ENCODE results near the gene GNPTAB.
"Not testable (repeated sequence)": the region's sequence is repeated elsewhere in the genome, so short reads cannot be mapped to it uniquely, and the experiment has no call there.

Gene GNPTAB

DNA sequence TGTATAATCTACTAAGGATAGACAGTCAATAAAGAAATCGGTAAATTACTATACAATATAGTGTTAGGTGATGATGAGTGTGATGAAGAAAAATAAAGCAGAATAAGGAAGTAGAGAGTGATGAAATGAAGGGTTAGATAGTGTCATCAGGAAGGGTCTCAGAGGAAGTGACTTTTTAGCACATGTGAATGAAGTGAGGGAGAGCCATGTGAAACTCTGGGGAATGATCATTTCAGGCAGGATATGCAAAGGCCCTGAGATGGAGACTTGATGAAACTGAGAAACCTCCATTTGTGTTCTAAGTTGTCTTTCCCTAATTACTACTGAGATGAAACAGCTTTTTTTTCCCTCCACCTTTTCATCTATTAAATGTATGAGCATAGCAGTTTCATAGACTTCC, 19.4 kb upstream of the GNPTAB start:
- peak; percentile 60 for DNase-seq

DNA sequence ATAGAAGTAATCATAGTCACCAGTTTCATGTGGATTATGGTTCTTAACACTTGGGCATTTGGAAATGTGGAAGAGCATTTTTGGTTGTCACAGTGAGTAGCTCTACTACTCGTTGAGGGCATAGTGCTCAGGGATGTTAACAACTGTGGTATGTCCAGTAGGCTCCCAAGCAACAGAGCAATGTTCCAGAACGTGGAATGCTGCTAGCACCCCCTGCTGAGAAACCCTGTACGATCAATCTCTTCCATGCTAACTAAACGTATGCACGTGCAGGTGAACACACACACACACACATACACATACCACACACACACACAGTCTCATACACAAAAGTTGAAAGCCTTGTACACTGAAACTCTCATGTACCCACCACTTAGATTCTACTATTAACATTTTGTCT, 16.6 kb upstream of the GNPTAB start:
- no peak for DNase-seq

DNA sequence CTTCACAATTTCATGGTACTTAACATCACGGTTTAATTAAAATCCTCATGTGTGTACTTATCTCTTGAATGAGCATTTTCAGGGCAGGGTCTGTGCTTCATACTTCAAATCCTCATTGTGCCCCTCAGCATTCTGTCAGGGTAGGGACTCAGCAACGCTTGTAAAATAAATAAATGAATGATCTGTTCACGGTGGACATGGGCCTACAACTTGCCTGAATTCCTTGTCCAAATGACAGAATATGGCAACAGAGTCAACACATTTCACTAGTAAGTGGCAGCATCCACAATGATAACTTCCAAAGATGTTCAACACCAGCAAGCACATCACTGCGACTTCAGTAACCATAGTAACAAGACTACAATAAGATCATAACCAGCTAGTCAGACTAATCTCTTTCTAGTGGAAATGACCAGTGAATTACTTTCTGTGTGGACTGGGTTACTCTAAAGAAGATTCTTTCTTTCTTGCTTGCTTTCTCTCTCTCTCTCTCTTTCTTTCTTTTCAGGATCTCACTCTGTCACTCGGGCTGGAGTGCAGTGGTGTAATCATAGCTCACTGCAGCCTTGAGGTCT, 14.5 kb upstream of the GNPTAB start:
- DNase-seq = no peak

DNA sequence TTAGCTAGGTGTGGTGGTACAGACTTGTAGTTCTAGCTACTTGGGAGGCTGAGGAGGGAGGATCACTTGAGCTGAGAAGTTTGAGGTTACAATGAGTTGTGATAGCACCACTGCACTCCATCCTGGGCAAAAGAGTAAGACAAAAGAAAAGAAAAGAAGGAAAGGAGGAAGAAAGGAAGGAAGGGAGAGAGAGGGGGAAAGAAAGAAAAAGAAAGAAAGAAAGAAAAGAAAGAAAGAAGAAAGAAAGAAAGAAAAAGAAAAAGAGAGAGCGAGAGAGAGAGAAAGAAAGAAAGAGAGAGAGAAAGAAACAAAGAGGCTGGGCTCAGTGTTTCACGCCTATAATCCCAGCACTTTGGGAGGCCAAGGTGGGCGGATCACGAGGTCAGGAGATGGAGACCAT, 10.3 kb upstream of the GNPTAB start:
- no peak for DNase-seq

DNA sequence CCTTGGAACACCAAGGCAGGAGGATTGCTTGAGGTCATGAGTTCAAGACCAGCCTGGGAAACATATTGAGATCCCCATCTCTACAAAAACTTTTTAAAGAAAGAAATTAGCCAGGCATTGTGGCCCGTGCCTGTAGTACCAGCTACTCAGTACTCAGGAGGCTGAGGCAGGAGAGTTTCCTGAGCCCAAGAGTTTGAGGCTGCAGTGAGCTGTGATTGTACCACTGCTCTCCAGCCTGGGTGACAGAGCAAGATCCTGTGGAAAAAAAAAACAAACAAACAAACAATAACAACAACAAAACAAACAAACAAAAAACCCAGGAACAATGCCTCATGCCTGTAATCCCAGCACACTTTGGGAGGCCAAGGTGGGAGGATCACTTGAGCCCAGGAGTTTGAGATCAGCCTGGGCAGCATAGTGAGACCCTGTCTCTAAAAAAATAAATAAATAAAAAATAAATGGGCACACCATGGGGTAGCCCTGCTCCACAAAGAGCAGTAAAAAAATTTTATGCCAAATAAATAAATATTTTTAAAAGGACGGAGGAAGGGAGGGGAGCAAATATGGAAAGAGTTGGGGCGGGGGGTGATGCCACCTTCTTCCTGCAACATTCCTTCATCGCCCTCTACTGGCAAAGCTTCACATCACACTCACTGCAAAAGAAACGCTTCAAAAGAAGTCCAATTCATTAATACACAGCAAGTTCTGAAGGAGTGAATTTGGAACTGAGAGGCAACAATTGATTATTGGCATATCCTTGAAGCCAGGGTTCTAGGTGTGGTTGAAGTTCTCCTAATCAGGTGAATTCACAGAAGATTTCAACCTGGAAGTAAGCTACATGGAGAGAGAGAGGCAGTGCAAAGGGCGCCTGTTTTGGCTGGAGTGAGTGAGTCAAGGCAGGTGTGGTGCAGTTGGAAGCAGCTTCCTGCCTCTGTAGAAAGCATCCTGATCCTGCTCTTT, 8.8 kb upstream of the GNPTAB start:
- peak; percentile 78 for DNase-seq

DNA sequence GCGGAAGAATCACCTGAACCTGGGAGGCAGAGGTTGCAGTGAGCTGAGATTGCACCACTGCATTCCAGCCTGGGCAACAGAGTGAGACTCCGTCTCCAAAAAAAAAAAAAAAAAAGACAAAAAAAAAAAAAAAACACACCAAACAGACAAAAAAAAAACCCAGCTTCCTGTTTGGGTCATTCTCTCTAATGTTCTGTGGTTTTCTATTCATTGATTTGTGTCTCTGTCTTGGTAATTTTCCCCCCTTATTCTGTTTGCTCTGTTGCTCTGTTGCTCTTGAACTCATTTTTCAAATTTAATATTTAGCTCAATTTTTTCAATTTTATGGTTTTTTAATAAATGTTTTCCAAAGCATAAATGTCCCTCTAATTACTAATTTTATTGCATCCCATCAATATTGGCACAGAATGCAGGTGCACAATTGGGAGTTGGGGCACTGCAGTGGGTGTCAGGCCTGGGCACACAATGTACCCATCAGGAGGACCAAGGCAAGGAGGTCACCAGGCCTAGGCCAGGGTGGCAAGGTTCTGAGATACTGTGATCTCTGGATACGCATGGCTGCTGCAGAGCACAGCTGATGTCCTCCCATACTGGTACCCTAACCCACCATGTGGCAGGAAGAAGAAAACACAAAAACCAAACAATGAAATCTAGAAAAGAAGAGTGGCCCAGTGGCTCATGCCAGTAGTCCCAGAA, 8.0 kb upstream of the GNPTAB start:
- DNase-seq = no peak

DNA sequence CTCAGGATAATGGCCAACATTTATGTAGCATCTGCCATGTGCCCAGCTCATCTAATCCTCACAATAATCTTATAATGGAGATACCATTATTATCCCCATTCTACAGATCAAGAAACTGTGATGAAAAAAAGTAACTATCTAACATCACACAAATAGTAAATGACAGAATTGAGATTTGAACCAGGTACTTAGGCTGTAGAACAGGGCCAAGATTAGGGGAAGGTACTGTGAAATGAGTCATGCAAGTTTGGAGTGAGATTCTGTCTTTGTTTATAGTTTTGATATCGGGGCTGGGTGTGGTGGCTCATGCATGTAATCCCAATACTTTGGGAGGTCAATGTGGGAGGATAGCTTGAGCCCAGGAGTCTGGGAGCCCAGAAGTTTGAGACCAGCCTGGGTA, 1.3 kb upstream of the GNPTAB start:
- DNase-seq = no peak

DNA sequence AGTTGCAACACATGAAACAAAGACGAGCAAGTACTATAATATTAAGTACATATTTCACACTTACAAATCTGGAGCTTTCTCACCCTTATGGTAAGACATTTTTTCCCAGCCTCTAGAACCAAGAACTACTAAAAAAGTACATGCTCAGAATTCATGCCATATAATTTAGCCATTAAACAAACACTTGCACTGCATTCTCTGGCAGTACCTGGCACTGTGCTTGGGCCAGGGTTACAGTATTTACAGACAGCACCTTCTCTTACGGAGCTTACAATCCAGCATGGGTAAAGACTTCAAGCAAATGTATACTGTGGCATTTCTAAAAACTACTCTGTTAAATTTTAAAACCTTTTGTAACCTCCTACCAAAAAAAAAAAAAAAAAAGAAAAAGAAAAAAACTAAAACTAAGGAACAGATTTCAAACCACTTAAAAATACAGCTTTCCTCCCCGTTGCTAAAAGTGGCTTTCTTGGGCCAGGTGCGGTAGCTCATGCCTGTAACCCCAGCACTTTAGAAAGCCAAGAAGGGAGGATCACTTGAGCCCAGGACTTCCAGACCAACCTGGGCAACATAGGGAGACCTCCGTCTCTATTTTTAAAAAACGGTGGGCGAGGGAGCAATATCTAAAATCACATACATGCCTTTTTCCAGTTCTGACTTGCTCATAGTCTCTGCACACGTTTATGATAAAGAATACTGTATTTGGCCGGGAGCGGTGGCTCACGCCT, 956 bp downstream of the GNPTAB start:
- peak; percentile 26 for DNase-seq

DNA sequence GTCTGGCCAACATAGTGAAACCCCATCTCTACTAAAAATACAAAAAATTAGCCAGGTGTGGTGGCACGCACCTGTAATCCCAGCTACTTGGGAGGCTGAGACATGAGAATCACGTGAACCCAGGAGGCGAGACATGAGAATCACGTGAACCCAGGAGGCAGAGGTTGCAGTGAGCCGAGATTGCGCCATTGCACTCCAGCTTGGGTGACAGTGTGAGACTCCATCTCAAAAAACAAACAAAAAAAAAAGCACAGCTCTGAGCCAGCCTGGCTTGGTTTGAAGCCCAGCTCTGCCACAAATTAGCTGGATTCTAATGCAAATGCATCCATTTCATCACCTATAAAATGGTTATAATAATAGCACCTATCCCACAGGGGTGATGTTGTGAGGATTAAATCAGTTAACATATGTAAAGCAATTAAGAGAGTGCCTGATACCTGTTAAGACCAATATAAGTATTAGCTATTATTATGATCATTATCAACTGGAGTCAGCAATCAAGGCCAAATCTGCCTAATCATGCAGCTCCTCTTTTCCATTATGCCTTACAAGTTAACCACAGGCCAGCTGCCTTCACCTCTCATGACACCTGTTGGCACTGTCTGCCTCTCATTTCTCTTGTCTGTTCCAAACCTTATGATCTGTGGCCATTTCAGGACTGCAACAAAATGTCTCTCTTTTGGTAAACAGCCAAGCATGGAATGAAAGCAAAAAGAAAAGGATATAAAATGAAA, 2.1 kb downstream of the GNPTAB start:
- peak; percentile 20 for DNase-seq

DNA sequence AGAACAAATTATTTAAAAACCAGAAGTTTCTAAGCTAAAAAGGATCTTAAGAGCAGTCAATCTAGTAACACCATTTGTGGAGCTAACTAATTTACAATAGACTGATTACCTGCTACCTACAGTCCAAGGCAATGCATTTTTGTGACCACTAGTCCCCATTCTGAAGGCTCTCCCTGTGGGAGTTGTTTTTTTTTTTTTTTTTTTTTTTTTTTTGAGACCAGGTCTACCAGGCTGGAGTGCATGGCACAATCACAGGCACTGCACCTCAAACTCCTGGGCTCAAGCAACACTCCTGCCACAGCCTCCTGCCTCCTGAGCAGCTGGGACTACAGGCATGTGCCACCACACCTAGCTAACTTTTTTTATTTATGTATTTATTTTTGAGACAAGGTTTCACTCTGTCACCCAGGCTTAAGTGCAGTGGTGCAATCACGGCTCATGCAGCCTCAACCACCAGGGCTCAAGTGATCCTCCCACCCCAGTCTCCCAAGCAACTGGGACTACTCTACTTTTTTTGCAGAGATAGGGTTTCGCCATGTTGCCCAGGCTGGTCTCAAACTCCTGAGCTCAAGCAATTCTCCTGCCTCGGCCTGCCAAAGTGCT, 3.9 kb downstream of the GNPTAB start:
- DNase-seq = peak; percentile 71

DNA sequence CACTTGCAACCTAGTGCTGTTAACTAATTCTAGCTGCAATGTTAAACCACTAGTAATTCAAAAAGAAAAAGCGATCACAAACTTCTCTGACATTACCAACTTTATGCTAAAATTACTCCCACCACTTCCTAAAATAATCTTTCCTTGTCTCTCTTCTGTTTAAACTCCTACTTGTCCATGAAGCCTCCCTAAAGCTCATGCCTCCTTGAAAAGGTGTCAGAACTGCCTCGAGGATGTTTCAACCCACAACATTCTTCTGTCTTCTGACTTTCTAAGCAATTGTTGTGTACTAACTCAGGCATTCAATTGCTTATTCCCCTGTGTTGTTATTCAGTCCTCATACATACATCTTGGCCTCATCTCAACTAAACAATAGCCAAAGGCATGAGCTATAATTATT, 5.9 kb downstream of the GNPTAB start:
- DNase-seq = no peak

DNA sequence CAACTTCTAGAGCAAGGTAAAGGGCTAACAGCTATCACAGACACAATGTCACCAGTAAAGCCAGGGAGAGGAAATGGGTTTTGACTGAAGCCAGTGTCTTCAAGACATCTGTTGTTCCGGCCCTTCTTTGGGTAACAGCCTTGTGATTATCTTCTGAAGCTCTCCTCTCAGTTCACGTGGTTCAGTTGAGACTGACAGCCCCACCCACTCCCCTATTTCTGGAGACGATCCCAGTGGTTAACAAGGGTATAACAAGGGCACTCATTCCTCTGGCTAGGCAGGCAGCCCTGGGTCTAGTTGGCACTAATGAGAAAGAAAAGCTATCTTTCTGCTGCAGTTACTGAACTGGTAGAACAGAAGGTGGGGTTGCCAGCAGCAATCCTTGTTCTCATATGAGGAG, 6.9 kb downstream of the GNPTAB start:
- DNase-seq = peak; percentile 94

DNA sequence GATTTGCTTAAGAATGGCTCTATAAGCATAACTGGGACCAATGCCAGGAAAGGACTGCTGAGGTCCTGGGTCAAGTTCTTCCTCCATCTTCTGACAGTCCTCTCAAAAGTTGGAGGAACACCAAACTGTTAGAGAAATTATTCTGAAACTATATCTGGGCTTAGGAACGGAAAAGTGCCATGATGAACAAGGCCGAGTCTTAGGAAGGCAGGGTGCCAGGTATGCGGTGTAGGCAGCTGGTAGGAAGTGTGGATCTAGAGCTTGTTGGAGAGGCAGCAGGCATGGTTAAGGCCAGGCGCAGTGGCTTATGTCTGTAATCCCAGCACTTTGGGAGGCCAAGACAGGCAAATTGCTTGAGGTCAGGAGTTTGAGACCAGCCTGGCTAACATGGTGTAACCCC, 7.7 kb downstream of the GNPTAB start:
- DNase-seq = no peak

DNA sequence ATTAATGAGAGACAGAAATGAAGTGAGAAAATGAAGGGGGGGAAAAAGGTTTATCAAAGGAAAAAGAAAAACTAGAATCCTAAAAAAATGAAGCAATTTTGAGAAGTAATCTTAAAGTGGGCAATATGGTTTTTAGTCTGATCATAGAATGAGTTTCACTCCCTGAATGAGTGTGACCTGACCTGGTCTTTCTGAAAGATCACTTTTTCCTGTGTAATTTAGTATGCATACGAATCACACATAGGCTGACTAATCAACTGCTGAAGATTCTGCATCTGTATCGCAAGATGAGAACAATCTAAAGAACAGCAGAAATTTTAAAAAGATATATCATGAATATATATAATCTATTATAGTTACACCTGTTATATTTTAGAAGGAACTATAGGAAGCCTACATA, 11.3 kb downstream of the GNPTAB start:
- no peak for DNase-seq

DNA sequence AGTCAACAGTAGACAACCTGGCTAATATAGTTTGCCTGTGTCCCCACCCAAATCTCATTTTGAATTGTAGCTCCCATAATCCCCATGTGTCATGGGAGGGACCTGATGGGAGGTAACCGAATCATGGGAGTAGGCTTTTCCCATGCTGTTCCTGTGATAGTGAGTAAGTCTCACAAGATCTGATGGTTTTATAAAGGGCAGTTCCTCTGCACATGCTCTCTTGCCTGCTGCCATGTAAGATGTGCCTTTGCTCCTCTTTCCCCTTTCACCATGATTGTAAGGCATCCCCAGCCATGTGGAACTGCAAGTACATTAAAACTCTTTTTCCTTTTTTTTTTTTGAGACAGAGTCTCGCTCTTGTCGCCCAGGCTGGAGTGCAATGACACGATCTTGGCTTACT, 12.1 kb downstream of the GNPTAB start:
- not testable (repeated sequence) for DNase-seq

DNA sequence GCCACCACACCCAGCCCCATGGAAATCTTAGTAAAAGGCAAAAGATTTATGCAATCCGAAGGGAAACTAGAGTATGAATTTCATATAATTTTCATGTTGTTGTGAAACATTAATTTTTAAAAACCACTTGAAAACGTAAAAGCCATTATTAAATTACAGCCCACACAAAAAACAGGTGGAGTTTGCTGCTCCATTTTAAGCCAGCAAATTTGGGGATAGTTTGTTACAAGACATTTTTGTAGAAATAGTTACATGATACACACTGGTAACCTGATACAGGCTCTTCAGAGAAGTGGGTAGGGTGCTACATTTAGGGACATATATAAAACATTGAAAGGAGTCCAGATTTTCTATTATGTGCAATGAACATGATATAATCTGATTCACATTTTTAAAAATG, 17.6 kb downstream of the GNPTAB start:
- no peak for DNase-seq

DNA sequence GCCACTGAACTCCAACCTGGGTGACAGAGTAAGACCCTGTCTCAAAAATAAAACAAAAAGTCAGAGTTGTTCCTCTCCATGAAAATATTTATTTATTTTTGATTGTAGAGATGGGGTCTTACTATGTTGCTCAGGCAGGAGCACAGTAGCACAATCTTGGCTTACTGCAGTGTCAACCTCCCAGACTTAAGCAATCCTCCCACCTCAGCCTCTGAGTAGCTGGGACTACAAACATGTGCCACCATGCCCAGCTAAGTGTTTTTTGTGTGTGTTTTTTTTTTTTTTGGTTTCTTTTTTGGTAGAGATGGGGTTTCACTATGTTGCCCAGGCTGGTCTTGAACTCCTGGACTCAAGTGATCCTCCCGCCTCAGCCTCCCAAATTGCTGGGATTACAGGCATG, 18.0 kb downstream of the GNPTAB start:
- DNase-seq = not testable (repeated sequence)

DNA sequence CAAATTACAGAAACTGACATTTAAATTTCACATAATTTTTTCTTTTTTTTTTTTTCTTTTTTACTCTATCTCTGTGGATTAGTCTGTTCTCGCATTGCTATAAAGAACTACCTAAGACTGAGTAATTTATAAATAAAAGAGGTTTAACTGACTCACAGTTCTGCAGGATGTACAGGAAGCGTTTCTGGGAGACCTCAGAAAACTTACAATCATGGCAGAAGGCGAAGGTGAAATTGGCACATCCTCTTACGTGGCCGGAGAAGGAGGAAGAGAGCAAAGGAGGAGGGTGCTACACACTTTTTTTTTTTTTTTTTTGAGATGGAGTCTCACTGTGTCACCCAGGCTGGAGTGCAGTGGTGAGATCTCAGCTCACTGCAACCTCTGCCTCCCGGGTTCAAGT, 19.4 kb downstream of the GNPTAB start:
- DNase-seq = not testable (repeated sequence)

DNA sequence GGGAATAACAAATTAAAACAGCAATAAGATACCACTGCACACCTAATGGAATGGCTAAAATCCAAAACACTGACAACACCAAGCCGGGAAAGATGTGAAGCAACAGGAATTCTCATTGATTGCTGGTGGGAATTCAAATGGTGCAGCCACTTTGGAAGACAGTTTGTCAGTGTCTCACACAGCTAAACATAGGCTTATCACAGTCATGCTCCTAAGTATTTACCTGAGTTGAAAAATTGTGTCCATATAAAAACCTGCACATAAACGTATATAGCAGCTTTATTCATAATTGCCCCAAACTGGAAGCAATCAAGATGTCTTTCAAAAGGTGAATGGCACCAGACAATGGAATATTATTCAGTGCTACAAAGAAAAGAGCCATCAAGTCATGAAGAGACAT, 21.6 kb downstream of the GNPTAB start:
- DNase-seq = no peak

DNA sequence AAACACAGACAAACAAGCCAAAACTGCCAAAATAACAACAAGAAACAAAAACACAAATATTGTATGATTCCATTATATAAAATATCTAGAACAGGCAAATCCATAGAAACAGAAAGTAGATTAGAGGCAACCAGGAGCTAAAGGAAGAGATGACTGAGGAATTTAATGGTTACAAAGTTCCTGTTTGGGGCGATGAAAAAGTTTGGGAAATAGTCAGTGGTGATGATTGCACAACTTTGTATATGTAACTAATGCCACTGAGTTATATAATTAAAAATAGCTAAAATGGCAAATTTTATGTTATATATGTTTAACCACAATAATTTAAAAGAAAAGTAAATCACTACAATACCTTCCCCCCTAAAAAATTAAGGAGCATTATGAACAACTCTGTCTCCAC, 24.5 kb downstream of the GNPTAB start:
- peak; percentile 10 for DNase-seq

DNA sequence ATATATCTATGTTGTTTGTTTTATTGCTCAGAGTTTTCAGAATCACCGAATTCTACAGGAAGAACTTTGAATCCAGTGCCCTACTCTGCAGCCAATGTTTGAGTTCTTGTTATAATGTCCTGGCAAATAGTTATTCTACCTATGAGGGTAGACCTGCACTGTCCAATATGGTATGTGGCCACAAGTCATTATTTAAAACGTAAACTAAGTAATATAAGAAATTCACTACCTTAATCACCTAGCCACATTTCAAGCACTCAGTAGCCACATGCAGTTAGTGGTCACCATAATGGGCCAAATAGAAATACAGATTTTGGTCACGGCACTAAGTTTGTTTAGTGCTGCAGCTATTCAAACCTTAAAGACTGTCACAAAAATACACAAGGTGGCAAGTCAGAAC, 26.4 kb downstream of the GNPTAB start:
- no peak for DNase-seq

DNA sequence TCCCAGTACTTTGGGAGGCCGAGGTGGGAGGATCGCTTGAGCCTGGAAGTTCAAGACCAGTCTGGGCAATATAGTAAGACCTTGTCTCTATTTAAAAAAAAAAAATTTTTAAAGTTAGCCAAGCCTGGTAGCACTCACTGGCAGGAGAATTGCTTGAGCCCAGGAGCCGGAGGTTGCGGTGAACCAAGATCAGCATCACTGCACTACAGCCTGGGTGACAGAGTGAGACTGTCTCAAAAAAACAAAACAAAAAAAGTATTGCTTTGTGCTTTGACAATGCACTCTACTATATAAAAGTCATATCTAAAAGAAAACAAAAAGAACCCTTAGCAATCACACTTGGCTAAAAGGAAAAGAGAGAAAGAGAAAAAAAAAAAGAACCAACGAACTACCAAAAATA, 26.8 kb downstream of the GNPTAB start:
- no peak for DNase-seq

Data from OCI-M1 (cell line).